ENCODE results near the gene SLC9A2. TPM values are rescaled to one million over a fixed set of nuclear protein-coding genes. Genes with fewer than 3 reads are reported as not detected.

SLC9A2 gene
- total and polyA plus RNA-seq, 10 donors, result 0.02 to 0.20 TPM; not detected in 8

DNA sequence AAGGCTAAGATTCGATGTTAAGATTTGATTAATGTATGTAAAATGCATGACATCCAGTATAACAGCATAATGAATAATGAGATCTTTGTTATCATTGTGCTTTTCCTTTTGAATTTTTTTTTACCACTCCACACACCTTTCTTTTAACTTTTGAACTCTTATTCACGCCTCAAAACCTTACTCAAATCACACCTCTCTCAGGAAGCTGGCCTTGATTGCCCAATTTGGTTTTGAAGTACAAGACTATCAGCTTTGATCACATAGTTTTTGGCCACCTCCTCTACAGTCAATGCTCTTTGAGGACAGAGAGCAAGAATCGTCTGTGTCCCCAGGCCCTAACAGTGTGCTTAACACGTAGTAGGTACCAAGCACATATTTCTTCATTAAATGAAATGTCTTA, 29.9 kb upstream of the SLC9A2 start:
- no peak overlapping the region for H3K27ac ChIP-seq
- 65 to 84% (median 79%) methylated on average over 4 of the region's 4 CpGs for WGBS, 5 donors
- TF ChIP-seq, protein P1, sequence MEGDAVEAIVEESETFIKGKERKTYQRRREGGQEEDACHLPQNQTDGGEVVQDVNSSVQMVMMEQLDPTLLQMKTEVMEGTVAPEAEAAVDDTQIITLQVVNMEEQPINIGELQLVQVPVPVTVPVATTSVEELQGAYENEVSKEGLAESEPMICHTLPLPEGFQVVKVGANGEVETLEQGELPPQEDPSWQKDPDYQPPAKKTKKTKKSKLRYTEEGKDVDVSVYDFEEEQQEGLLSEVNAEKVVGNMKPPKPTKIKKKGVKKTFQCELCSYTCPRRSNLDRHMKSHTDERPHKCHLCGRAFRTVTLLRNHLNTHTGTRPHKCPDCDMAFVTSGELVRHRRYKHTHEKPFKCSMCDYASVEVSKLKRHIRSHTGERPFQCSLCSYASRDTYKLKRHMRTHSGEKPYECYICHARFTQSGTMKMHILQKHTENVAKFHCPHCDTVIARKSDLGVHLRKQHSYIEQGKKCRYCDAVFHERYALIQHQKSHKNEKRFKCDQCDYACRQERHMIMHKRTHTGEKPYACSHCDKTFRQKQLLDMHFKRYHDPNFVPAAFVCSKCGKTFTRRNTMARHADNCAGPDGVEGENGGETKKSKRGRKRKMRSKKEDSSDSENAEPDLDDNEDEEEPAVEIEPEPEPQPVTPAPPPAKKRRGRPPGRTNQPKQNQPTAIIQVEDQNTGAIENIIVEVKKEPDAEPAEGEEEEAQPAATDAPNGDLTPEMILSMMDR (IDR thresholded peaks at IDR 0.05 in 8 of 11, conservative IDR thresholded peaks at IDR 0.05 in 3 of 11), result no peak
- no peak for TF ChIP-seq POLR2A (IDR thresholded peaks at IDR 0.05)
- TF ChIP-seq POLR2AphosphoS5 (IDR thresholded peaks at IDR 0.05), result no peak
- H3K4me3 ChIP-seq, result no peak overlapping the region
- no peaks in the 10 kb centered on the region for H3K36me3 ChIP-seq
- intact Hi-C loops (cut with DNase I; ENCODE audit: low total_unique reads), result no loop called here
- no peak for DNase-seq
- no peaks in the 10 kb centered on the region for H3K4me1 ChIP-seq
- no peaks in the 10 kb centered on the region for H3K9me3 ChIP-seq
- H3K27me3 ChIP-seq (replicated peaks in 1 of 7), result no peaks in the 10 kb centered on the region

DNA sequence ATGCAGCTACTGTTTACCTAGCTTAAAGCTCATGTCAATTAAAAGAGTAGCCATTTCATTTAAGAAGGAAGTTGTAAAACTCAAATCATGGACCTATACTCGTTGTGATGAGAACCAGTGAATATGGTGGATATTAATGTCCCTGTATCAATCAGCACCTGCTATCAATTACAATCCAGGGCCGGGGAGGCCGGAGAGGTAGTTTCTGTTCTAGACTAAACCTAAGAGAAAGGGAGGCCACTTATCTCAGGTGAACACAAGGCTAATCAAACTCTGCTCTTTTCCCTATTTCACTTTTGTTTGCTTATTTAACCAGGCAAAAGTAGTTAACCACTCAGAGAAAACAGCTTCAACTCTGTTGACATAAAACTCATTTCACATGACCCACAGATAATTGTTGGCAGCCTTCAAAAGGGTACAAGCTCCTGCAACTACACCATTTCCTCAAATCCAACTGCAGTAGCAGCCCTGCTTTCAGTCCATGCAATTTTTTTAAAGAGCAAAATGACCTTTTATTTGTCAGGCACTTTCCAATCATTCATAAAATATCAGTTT, 27.8 kb upstream of the SLC9A2 start:
- intact Hi-C loops (cut with DNase I; ENCODE audit: low total_unique reads), result no loop called here
- no peak overlapping the region for H3K4me3 ChIP-seq

DNA sequence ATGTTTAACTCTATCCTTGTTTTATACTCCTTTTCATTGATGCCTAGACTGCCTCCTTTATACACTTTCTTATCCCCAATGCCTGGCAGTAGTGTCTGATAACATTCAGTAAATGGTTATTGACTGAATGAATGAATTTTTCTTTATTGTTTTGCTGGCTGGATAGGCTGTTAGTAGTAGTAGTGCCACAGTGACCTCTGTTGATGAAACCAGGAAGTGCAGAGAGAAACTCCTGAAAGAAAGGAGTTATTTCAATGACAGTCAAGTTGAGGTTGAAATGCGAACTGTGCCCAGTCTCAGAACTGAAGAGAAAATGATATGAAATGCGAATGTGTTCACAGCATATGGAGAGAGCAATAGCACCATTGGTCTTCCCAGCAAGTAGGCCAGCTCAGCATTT, 26.8 kb upstream of the SLC9A2 start:
- WGBS, 5 donors, result 85 to 90% (median 87%) methylated on average over 2 of the region's 2 CpGs
- no peak for DNase-seq
- H3K27ac ChIP-seq, result no peak overlapping the region
- H3K36me3 ChIP-seq, result no peaks in the 10 kb centered on the region
- H3K27me3 ChIP-seq (replicated peaks in 1 of 7), result peaks cover 0 to 5% (median 0%) of the 10 kb centered on the region in 7 donors
- no peaks in the 10 kb centered on the region for H3K4me1 ChIP-seq
- no peaks in the 10 kb centered on the region for H3K9me3 ChIP-seq
- intact Hi-C loops (cut with DNase I; ENCODE audit: low total_unique reads), result no loop called here
- H3K4me3 ChIP-seq, result no peak overlapping the region
- TF ChIP-seq, protein P1 (IDR thresholded peaks at IDR 0.05 in 8 of 11, conservative IDR thresholded peaks at IDR 0.05 in 3 of 11), result peak in 6 of 11 experiments; percentile 9 to 46 (median 36)
- TF ChIP-seq POLR2AphosphoS5 (IDR thresholded peaks at IDR 0.05) (no peak), POLR2A (IDR thresholded peaks at IDR 0.05) (no peak)

More for the DNA sequence above, 27.8 kb upstream of the SLC9A2 start:
- TF ChIP-seq POLR2AphosphoS5 (IDR thresholded peaks at IDR 0.05), result no peak
- no peak for TF ChIP-seq POLR2A (IDR thresholded peaks at IDR 0.05)
- TF ChIP-seq, protein P1 (IDR thresholded peaks at IDR 0.05 in 8 of 11, conservative IDR thresholded peaks at IDR 0.05 in 3 of 11), result no peak
- H3K9me3 ChIP-seq, result no peaks in the 10 kb centered on the region
- 74 to 84% (median 81%) methylated on average over 3 of the region's 3 CpGs for WGBS, 5 donors
- no peak overlapping the region for H3K27ac ChIP-seq
- H3K4me1 ChIP-seq, result no peaks in the 10 kb centered on the region
- no peaks in the 10 kb centered on the region for H3K27me3 ChIP-seq (replicated peaks in 1 of 7)
- H3K36me3 ChIP-seq, result no peaks in the 10 kb centered on the region
- no peak for DNase-seq

DNA sequence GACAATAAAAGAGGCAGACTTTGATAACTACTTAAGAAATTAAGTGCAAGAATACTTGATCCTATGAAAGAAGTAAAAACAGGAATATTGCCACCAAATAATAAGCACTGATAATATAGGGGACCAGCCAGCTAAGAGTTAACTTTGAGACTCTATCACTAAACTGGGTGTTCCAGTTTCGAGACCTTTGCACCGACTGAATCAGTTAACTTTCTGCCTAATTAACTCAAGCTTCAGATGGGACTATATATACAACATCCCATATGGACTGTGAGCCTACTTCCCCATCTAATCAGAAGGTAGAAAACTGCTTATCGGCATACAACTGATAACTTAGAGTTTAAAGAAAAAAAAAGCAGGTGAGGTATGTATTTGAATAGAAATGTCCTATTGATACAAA, 25.8 kb upstream of the SLC9A2 start:
- H3K27ac ChIP-seq, result no peak overlapping the region
- no peak for DNase-seq
- H3K36me3 ChIP-seq, result no peaks in the 10 kb centered on the region
- no peak overlapping the region for H3K4me3 ChIP-seq
- no peaks in the 10 kb centered on the region for H3K9me3 ChIP-seq
- WGBS, 5 donors, result 63 to 83% (median 71%) methylated on average over 3 of the region's 3 CpGs
- H3K4me1 ChIP-seq, result no peaks in the 10 kb centered on the region
- no peak for TF ChIP-seq POLR2AphosphoS5 (IDR thresholded peaks at IDR 0.05)
- no peak for TF ChIP-seq POLR2A (IDR thresholded peaks at IDR 0.05)
- TF ChIP-seq, protein P1 (IDR thresholded peaks at IDR 0.05 in 8 of 11, conservative IDR thresholded peaks at IDR 0.05 in 3 of 11), result no peak
- intact Hi-C loops (cut with DNase I; ENCODE audit: low total_unique reads), result no loop called here
- H3K27me3 ChIP-seq (replicated peaks in 1 of 7), result peaks cover 0 to 10% (median 0%) of the 10 kb centered on the region in 7 donors
